GM12801 (cell line): ENCODE results near the gene ECHDC3.

Experiments
- TF ChIP-seq, protein P1 (sequence below): IDR thresholded peaks from one replicate; pipeline ENCODE4 v1.5.1; 2011; ENCODE audit warnings: control low read depth; ENCODE audit not compliant: insufficient read length; ENCODE audit errors: extremely low read depth

The ECHDC3 gene

GRCh38 chr10:11700539-11700938 lies 41.6 kb upstream of the ECHDC3 start:
- TF ChIP-seq, protein P1, sequence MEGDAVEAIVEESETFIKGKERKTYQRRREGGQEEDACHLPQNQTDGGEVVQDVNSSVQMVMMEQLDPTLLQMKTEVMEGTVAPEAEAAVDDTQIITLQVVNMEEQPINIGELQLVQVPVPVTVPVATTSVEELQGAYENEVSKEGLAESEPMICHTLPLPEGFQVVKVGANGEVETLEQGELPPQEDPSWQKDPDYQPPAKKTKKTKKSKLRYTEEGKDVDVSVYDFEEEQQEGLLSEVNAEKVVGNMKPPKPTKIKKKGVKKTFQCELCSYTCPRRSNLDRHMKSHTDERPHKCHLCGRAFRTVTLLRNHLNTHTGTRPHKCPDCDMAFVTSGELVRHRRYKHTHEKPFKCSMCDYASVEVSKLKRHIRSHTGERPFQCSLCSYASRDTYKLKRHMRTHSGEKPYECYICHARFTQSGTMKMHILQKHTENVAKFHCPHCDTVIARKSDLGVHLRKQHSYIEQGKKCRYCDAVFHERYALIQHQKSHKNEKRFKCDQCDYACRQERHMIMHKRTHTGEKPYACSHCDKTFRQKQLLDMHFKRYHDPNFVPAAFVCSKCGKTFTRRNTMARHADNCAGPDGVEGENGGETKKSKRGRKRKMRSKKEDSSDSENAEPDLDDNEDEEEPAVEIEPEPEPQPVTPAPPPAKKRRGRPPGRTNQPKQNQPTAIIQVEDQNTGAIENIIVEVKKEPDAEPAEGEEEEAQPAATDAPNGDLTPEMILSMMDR, result no peak

GRCh38 chr10:11701451-11702095 lies 40.6 kb upstream of the ECHDC3 start:
- TF ChIP-seq, protein P1, result no peak

- TF ChIP-seq, protein P1, result no peak
Observed at GRCh38 chr10:11702264-11702663, 39.9 kb upstream of the ECHDC3 start.

- TF ChIP-seq, protein P1, result no peak
Observed at GRCh38 chr10:11704092-11704491, 38.1 kb upstream of the ECHDC3 start.

GRCh38 chr10:11705722-11706121 lies 36.5 kb upstream of the ECHDC3 start:
- TF ChIP-seq, protein P1, result no peak

DNA sequence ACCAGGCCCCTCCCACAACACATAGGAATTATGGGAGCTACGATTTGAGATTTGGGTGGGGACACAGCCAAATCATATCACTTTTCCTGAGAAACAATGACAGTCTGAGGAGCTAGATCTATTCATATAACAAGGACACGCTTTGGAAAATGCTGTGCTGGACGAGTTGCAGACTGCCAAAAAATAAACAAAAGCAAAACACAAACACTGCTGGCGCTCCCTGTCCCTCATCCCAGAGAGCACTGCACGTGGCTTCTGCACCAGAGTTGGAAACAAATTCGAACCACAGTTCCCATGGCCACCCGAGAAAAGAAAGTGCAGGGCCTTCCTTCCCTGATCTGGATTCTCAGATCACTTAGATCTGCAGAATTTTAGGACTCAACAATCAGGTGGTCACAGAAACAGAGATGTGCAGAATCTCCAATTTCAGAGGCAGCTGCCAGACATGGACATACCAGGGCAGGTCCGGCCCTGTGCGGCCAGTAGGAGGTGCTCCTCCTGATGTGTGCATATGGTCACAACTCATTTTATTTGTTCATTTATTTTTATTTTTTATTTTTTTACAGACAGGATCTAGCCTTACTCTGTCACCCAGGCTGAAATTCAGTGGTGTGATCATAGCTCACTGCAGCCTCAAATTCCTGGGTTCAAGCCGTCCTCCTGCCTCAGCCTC lies 35.2 kb upstream of the ECHDC3 start:
- TF ChIP-seq, protein P1, result no peak

DNA sequence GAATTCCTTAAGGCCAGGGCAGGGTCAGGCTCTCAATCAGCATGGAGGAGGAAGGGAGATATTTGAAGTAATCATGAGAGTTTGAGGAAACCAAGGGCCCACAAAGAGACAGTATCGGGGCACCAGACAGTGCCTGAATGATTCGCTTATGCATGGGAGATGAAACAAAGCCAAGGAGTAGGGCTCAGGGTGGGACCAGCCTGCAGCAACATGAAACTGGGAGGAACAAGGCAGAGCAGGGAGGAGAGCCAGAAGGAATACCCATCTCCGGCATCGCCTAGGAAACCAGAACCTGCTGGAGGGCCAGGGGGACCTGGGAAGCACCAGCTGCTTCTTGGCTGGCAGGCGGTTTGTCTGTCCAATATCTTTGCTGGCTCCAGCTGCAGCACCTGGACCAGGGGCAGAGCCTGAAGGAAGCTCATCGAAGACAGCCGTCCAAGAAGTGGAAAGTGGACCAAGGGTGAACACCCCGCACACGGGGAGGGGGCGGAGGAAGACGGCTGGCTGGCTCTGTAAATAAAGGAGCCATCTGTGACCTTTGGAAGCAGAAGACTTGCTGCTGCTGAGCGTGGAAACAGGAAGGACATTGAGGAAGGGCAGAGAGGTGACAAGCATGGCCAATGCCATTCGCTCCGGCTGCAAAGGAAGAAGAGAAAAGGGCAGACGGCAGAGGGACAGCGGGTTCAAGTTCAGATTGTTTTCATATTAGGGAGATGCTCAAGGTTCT lies 34.4 kb upstream of the ECHDC3 start:
- TF ChIP-seq, protein P1, result no peak
